Activated CD8-positive, alpha-beta T cell treated with anti-CD3 and anti-CD28 coated beads, Interleukin-2, amount 10 ng/mL, durations not matched to agents 7 days and 5 days (primary cell): ENCODE measurements around the gene PAX7. TPM values are rescaled to one million over a fixed set of nuclear protein-coding genes. Genes with fewer than 3 reads are reported as not detected.
"Not testable (repeated sequence)": the region's sequence is repeated elsewhere in the genome, so short reads cannot be mapped to it uniquely, and the experiment has no call there.

Experiments used
- ATAC-seq: fragments of 150-1000 bp; cut with Tn5 transposase; one replicate; pipeline ENCODE4 v1.10.0; 2021; ENCODE audit warnings: moderate library complexity
- CTCF ChIA-PET: fragments of 350-600 bp; sonication (Branson Sonifier 250); formaldehyde crosslinking; loops from one replicate; lab custom pipeline; 2021; ENCODE audit warnings: antibody characterized with exemption; lab: Charles Lee
- POLR2A ChIA-PET: fragments of 350-600 bp; sonication (Branson Sonifier 250); formaldehyde crosslinking; loops from one replicate; lab custom pipeline; 2021; ENCODE audit warnings: antibody characterized with exemption; lab: Charles Lee
- DNase-seq: peaks from one replicate; pipeline ENCODE4 v3.0.0-alpha.2; 2020
- H3K27ac Mint-ChIP-seq: one replicate; pipeline ENCODE4 v1.8.0; 2021; ENCODE audit warnings: mild to moderate bottlenecking, mixed read lengths
- H3K27me3 Mint-ChIP-seq: one replicate; pipeline ENCODE4 v1.8.0; 2021; ENCODE audit warnings: low read depth, mixed read lengths
- H3K36me3 Mint-ChIP-seq: one replicate; pipeline ENCODE4 v1.8.0; 2021; ENCODE audit warnings: low read depth, mixed read lengths
- H3K4me1 Mint-ChIP-seq: one replicate; pipeline ENCODE4 v1.8.0; 2021; ENCODE audit warnings: low read depth, mixed read lengths
- H3K4me3 Mint-ChIP-seq: one replicate; pipeline ENCODE4 v1.8.0; 2021; ENCODE audit warnings: mild to moderate bottlenecking, mixed read lengths
- H3K9me3 Mint-ChIP-seq: one replicate; pipeline ENCODE4 v1.8.0; 2022; ENCODE audit warnings: mixed read lengths; ENCODE audit not compliant: insufficient read depth
- total RNA-seq, 2 experiments: library from RNA; stranded (reverse); gene quantifications; one replicate each; pipeline ENCODE4 v1.2.3, GENCODE V29; 2021

Gene PAX7
- total RNA-seq, result not detected

DNA sequence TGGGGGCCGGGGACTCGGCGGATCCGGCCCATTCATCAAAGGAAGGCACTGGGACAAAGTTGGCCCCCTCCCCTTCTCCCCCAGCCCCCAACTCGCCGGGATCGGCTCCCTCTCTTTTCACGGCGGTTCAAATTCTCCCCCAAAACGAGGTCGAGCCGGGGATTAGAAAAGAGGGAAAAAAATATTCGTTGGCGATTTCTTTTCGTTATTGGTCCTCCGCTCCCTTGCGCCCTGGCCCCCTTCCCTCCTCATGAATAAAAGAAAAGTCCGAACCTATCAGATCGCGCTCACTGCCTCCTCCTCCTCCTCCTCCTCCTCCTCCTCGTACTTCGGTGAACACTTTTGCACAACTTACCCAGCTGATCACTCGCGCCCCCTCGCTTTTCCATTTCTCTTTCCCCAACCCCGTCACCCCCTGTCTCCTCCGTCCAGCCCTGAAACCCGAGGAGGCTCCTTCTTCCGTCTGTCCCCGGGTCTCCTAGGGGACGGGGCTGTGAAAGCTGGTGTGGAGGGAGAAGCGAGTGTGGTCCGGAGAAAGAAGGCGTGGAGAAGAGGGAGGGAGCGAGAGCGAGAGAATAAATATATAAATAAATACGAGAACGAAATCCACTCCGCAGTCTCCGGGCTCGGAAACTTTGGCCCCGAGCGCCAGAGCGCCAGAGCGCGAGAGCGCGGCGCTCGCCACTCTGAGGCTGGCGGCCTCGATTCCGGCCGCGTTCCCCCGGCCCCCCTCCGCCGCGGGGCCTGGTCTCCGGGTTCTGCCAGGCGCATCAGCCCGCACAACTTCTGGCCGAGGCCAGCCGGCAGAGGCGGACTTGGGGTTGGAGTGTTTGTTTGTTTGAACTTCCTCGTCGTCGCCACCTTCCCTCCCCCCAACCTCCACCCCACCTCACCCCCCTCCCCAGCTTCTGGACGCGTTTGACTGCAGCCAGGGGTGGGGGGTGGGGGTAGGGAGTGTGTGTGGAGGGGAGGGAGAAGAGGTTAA lies at the start of gene PAX7:
TSS of gene PAX7 (plus strand) at position 336 of the 985 bp plus-strand sequence. CDS start 758 bp downstream, outside the sequence.
- Mint-ChIP-seq H3K9me3 (no peaks in the 10 kb centered on the region), H3K36me3 (peaks cover 7% of the 10 kb centered on the region), H3K27me3 (peaks cover 87% of the 10 kb centered on the region), H3K4me1 (peaks cover 5% of the 10 kb centered on the region), H3K4me3 (peak within 1 kb of the TSS; percentile 18), H3K27ac (peak within 1 kb of the TSS; percentile 35)
- no peak for ATAC-seq
- DNase-seq, result no peak
- POLR2A ChIA-PET, result no interaction called here
- CTCF ChIA-PET, result no interaction called here

GRCh38 chr1:18581420-18581880 lies 49.2 kb upstream of the PAX7 start:
- Mint-ChIP-seq H3K9me3 (no peaks in the 10 kb centered on the region), H3K27ac (no peak overlapping the region), H3K27me3 (peaks cover 2% of the 10 kb centered on the region), H3K4me3 (no peak overlapping the region), H3K36me3 (no peaks in the 10 kb centered on the region), H3K4me1 (no peaks in the 10 kb centered on the region)
- DNase-seq (peak; percentile 58), ATAC-seq (peak; percentile 61)
- CTCF ChIA-PET, result interaction anchor here (0.5 to 2.9 kb wide), 25 partner anchors 8 to 920 kb away, joined by 3 to 19 read pairs (median 4); no protein-coding TSS in a partner anchor
- POLR2A ChIA-PET, result no interaction called here

GRCh38 chr1:18582890-18583289 lies 47.8 kb upstream of the PAX7 start:
- Mint-ChIP-seq H3K27me3 (peaks cover 2% of the 10 kb centered on the region), H3K4me3 (no peak overlapping the region), H3K27ac (no peak overlapping the region), H3K4me1 (no peaks in the 10 kb centered on the region), H3K9me3 (no peaks in the 10 kb centered on the region), H3K36me3 (no peaks in the 10 kb centered on the region)
- POLR2A ChIA-PET, result no interaction called here
- CTCF ChIA-PET, result interaction anchor here (1.3 to 2.9 kb wide), 7 partner anchors 9 to 281 kb away, joined by 4 to 19 read pairs (median 6); no protein-coding TSS in a partner anchor
- DNase-seq (no peak), ATAC-seq (no peak)

GRCh38 chr1:18583326-18583941 lies 47.2 kb upstream of the PAX7 start:
- CTCF ChIA-PET, result interaction anchor here (1.3 to 2.9 kb wide), 3 partner anchors 10 to 27 kb away, joined by 4 to 19 read pairs (median 11); no protein-coding TSS in a partner anchor
- POLR2A ChIA-PET, result no interaction called here
- Mint-ChIP-seq H3K4me3 (no peak overlapping the region), H3K27ac (no peak overlapping the region), H3K36me3 (no peaks in the 10 kb centered on the region), H3K9me3 (no peaks in the 10 kb centered on the region), H3K4me1 (no peaks in the 10 kb centered on the region), H3K27me3 (peaks cover 2% of the 10 kb centered on the region)
- ATAC-seq (no peak), DNase-seq (no peak)

DNA sequence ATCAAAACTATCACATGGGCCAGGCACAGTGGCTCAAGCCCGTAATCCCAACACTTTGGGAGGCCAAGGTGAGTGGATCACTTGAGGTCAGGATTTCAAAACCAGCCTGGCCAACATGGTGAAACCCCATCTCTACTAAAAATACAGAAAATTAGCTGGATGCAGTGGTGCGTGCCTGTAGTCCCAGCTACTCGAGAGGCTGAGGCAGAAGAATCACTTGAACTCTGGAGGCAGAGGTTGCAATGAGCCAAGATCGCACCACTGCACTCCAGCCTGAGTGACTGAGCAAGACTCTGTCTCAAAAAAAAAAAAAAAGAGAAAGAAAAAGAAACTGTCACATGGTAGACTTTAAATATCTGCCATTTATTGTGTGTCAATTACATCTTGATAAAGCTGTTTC lies 44.6 kb upstream of the PAX7 start:
- not testable (repeated sequence) for H3K27me3 Mint-ChIP-seq, DNase-seq, H3K36me3 Mint-ChIP-seq, H3K9me3 Mint-ChIP-seq, H3K27ac Mint-ChIP-seq, H3K4me1 Mint-ChIP-seq, H3K4me3 Mint-ChIP-seq, ATAC-seq
- ChIA-PET CTCF (interaction anchor here (1.0 to 2.4 kb wide), 2 partner anchors 11 kb away, joined by 3 to 9 read pairs; no protein-coding TSS in a partner anchor), POLR2A (interaction anchor here (0.6 kb wide), 1 partner anchor 895 kb away, joined by 3 read pairs; no protein-coding TSS in a partner anchor)

DNA sequence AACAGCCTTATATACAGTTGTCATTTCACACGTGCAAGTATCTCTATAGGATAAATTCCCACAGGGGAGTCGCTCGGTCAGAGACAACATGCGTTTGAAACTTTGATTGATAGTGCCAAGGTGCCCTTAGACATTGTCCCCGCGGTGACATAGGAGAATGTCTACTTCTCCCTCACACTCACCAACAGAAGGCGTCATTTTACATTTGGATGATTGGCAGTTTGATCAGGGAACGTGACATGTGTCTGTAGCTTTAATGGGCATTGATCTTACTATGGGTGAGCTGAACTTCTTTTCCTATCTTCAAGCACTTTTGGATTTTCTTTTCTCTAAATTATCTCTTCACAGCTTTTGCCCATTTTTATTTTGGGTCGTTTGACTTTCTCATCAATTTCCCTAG lies 42.6 kb upstream of the PAX7 start:
- Mint-ChIP-seq H3K36me3 (no peaks in the 10 kb centered on the region), H3K9me3 (no peaks in the 10 kb centered on the region), H3K27me3 (peaks cover 6% of the 10 kb centered on the region), H3K27ac (no peak overlapping the region), H3K4me3 (no peak overlapping the region), H3K4me1 (no peaks in the 10 kb centered on the region)
- DNase-seq, result no peak
- no peak for ATAC-seq
- POLR2A ChIA-PET, result no interaction called here
- CTCF ChIA-PET, result interaction anchor here (2.4 kb wide), 1 partner anchor 9 kb away, joined by 9 read pairs; no protein-coding TSS in a partner anchor

DNA sequence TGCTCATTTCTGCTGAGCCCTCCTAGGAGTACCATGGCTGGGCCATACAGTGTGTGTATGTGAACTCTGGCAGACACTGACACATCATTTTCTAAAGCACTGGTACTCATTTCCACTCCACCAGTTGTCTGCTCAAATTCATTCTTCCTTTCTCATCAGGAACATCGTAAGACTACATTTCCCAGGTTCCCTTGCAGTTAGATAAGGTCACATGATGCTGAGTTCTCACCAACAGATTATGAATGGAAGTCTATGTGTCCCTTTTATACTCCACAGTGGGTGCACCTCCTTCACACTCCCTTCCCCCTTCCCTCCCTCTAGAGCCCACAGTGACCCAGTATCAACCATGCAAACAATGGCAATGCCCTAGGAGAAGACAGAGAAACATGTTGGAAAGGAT lies 38.3 kb upstream of the PAX7 start:
- Mint-ChIP-seq H3K9me3 (no peaks in the 10 kb centered on the region), H3K4me1 (no peaks in the 10 kb centered on the region), H3K4me3 (no peak overlapping the region), H3K27ac (no peak overlapping the region), H3K36me3 (no peaks in the 10 kb centered on the region), H3K27me3 (peaks cover 10% of the 10 kb centered on the region)
- DNase-seq, result no peak
- no peak for ATAC-seq
- CTCF ChIA-PET, result interaction anchor here (1.8 kb wide), 1 partner anchor 11 kb away, joined by 9 read pairs; no protein-coding TSS in a partner anchor
- POLR2A ChIA-PET, result no interaction called here

DNA sequence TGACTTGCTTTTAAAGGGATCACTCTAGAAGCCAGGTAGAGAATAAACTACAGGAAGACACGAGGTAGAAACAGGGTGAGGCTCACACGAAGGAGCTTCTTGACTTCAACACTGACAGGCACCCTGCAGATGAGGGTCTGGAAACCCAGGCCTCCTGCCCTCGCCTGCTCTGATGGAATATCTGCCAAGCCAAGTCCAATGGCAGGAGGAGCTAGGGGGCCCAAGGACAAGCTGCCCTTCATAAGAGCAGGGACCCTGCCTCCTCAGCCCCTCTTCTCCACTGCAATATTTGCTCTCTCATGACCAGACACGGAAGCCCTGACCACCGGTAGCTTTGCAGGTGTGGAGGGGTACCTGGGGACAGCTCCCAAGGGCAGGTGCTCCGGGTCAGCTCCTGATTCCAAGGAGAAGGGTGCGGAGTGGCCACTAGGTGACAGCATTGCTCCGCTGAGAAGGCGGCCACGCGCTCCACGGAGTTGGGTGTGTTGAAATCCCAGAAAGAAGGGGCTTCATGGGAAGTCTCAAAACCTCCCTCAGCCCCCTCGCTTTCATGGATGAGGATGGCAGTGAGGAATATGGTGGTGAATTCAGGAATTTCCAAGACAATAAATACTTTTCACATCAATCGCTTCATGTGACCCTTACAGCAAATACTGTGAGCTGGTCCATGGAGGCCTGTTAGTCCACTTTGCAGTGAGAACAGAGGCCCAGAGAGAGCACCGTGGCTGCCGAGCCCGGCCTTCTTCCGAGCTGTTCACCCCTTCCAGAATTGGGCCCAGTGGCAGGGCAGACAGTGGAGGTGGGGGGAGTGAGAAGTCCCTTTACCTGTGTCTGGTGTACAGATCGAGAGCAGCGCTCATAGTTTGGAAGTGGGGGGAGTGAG lies 33.2 kb upstream of the PAX7 start:
- no peaks in the 10 kb centered on the region for H3K9me3 Mint-ChIP-seq
- ATAC-seq (peak; percentile 65), DNase-seq (peak; percentile 58)
- H3K27ac Mint-ChIP-seq, result no peak overlapping the region
- peaks cover 17% of the 10 kb centered on the region for H3K27me3 Mint-ChIP-seq
- CTCF ChIA-PET, result interaction anchor here (0.6 to 2.7 kb wide), 26 partner anchors 8 to 1438 kb away, joined by 3 to 21 read pairs (median 4); no protein-coding TSS in a partner anchor
- H3K36me3 Mint-ChIP-seq, result no peaks in the 10 kb centered on the region
- no peaks in the 10 kb centered on the region for H3K4me1 Mint-ChIP-seq
- no peak overlapping the region for H3K4me3 Mint-ChIP-seq
- POLR2A ChIA-PET, result no interaction called here

DNA sequence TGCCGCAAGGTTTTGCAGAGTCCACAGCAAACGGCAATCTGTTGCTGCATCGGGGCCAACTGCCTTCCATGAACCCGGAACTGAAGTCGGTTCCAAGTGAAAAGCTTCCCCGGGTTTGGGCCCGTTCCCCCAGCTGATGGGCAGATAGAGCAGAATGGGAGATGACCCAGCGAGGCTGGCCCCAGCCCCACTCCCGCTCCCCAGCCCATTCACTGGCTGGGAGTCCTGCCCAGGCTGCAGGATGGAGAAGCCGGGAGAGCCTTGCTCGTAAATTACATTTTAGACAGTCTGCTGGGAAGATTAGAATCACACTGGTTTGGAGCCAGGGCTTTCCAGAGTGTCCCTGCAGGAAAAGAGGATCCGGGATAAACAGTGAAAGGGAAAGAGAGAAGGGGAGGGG lies 31.6 kb upstream of the PAX7 start:
- Mint-ChIP-seq H3K27me3 (peaks cover 11% of the 10 kb centered on the region), H3K4me3 (no peak overlapping the region), H3K9me3 (no peaks in the 10 kb centered on the region), H3K36me3 (no peaks in the 10 kb centered on the region), H3K27ac (no peak overlapping the region), H3K4me1 (no peaks in the 10 kb centered on the region)
- ChIA-PET CTCF (no interaction called here), POLR2A (no interaction called here)
- DNase-seq (no peak), ATAC-seq (no peak)

DNA sequence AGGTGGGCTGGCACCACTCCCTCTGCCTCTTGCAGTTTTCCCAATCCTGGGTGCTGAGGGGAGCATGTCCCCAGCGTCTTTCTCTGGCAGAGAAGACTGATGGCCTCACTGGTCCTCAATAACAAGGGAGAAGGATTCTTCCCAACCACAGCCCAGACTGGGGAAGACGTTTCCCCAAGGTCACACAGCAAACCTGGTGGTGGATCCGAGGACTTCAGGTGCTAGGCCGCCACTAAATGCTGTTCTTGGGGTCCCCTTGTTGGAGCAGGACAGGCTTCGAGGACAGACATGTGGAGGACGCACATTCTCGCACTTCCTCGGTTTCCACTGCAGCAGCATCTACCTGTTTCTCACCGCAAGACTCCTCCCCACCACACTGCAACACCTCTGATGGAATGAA lies 30.9 kb upstream of the PAX7 start:
- Mint-ChIP-seq H3K27ac (no peak overlapping the region), H3K9me3 (no peaks in the 10 kb centered on the region), H3K27me3 (peaks cover 9% of the 10 kb centered on the region), H3K4me1 (no peaks in the 10 kb centered on the region), H3K36me3 (no peaks in the 10 kb centered on the region), H3K4me3 (no peak overlapping the region)
- ChIA-PET POLR2A (interaction anchor here (0.5 kb wide), 1 partner anchor 1677 kb away, joined by 4 read pairs; no protein-coding TSS in a partner anchor), CTCF (interaction anchor here (0.6 kb wide), 1 partner anchor 303 kb away, joined by 3 read pairs; the partner anchor contains the start of gene ALDH4A1)
- no peak for DNase-seq
- ATAC-seq, result no peak
